ENCODE results near the gene TMA7. TPM values are rescaled to one million over a fixed set of nuclear protein-coding genes. Genes with fewer than 3 reads are reported as not detected.

Gene TMA7
- total RNA-seq, 1 donor from 2014 or later = 326 TPM

GRCh38 chr3:48415251-48415953 lies 24.7 kb upstream of the TMA7 start:
- no peak for TF ChIP-seq CTCF (IDR thresholded peaks at IDR 0.05; ENCODE audit: unreplicated experiment)
- Mint-ChIP-seq H3K36me3 (ENCODE audit: low read depth, unreplicated experiment) (peaks cover 16% of the 10 kb centered on the region), H3K27me3 (ENCODE audit: unreplicated experiment) (peaks cover 4% of the 10 kb centered on the region), H3K27ac (ENCODE audit: unreplicated experiment) (no peak overlapping the region), H3K4me1 (ENCODE audit: unreplicated experiment) (no peaks in the 10 kb centered on the region), H3K9me3 (ENCODE audit: unreplicated experiment) (no peaks in the 10 kb centered on the region), H3K4me3 (ENCODE audit: unreplicated experiment) (no peak overlapping the region)
- no peak for DNase-seq (ENCODE audit: low spot score)

GRCh38 chr3:48416091-48416505 lies 24.0 kb upstream of the TMA7 start:
- no peak for TF ChIP-seq CTCF (IDR thresholded peaks at IDR 0.05; ENCODE audit: unreplicated experiment)
- no peak overlapping the region for H3K27ac Mint-ChIP-seq (ENCODE audit: unreplicated experiment)
- no peak for DNase-seq (ENCODE audit: low spot score)
- H3K36me3 Mint-ChIP-seq (ENCODE audit: low read depth, unreplicated experiment) = peaks cover 19% of the 10 kb centered on the region
- peak overlapping the region; percentile 42 for H3K4me3 Mint-ChIP-seq (ENCODE audit: unreplicated experiment)
- no peaks in the 10 kb centered on the region for H3K9me3 Mint-ChIP-seq (ENCODE audit: unreplicated experiment)
- no peaks in the 10 kb centered on the region for H3K4me1 Mint-ChIP-seq (ENCODE audit: unreplicated experiment)
- peaks cover 6% of the 10 kb centered on the region for H3K27me3 Mint-ChIP-seq (ENCODE audit: unreplicated experiment)

GRCh38 chr3:48416546-48416945 lies 23.5 kb upstream of the TMA7 start:
- Mint-ChIP-seq H3K36me3 (ENCODE audit: low read depth, unreplicated experiment) (peaks cover 18% of the 10 kb centered on the region), H3K4me1 (ENCODE audit: unreplicated experiment) (no peaks in the 10 kb centered on the region), H3K9me3 (ENCODE audit: unreplicated experiment) (no peaks in the 10 kb centered on the region), H3K4me3 (ENCODE audit: unreplicated experiment) (peak overlapping the region; percentile 59), H3K27ac (ENCODE audit: unreplicated experiment) (no peak overlapping the region), H3K27me3 (ENCODE audit: unreplicated experiment) (peaks cover 6% of the 10 kb centered on the region)
- no peak for TF ChIP-seq CTCF (IDR thresholded peaks at IDR 0.05; ENCODE audit: unreplicated experiment)
- no peak for DNase-seq (ENCODE audit: low spot score)

GRCh38 chr3:48417529-48418108 lies 22.4 kb upstream of the TMA7 start:
- H3K4me1 Mint-ChIP-seq (ENCODE audit: unreplicated experiment) = no peaks in the 10 kb centered on the region
- no peak for TF ChIP-seq CTCF (IDR thresholded peaks at IDR 0.05; ENCODE audit: unreplicated experiment)
- H3K36me3 Mint-ChIP-seq (ENCODE audit: low read depth, unreplicated experiment) = peaks cover 15% of the 10 kb centered on the region
- no peak overlapping the region for H3K4me3 Mint-ChIP-seq (ENCODE audit: unreplicated experiment)
- no peak for DNase-seq (ENCODE audit: low spot score)
- peaks cover 8% of the 10 kb centered on the region for H3K27me3 Mint-ChIP-seq (ENCODE audit: unreplicated experiment)
- no peaks in the 10 kb centered on the region for H3K9me3 Mint-ChIP-seq (ENCODE audit: unreplicated experiment)
- H3K27ac Mint-ChIP-seq (ENCODE audit: unreplicated experiment) = no peak overlapping the region

- no peak for DNase-seq (ENCODE audit: low spot score)
- H3K36me3 Mint-ChIP-seq (ENCODE audit: low read depth, unreplicated experiment) = peaks cover 17% of the 10 kb centered on the region
- H3K27me3 Mint-ChIP-seq (ENCODE audit: unreplicated experiment) = peaks cover 7% of the 10 kb centered on the region
- TF ChIP-seq CTCF (IDR thresholded peaks at IDR 0.05; ENCODE audit: unreplicated experiment) = no peak
- H3K4me1 Mint-ChIP-seq (ENCODE audit: unreplicated experiment) = no peaks in the 10 kb centered on the region
- H3K9me3 Mint-ChIP-seq (ENCODE audit: unreplicated experiment) = no peaks in the 10 kb centered on the region
- H3K27ac Mint-ChIP-seq (ENCODE audit: unreplicated experiment) = no peak overlapping the region
- H3K4me3 Mint-ChIP-seq (ENCODE audit: unreplicated experiment) = no peak overlapping the region
Observed at GRCh38 chr3:48418140-48418539, 21.9 kb upstream of the TMA7 start.
